Cerebellar nuclear complex (tissue), 1 donor: ENCODE data around the gene TTLL12.
"Not testable (repeated sequence)": the region's sequence is repeated elsewhere in the genome, so short reads cannot be mapped to it uniquely, and the experiment has no call there.

Experiments used
- DNase-seq, 2 experiments: peaks; one replicate each; lab custom pipeline; 2025; lab: John Stamatoyannopoulos, UW

TTLL12 gene

DNA sequence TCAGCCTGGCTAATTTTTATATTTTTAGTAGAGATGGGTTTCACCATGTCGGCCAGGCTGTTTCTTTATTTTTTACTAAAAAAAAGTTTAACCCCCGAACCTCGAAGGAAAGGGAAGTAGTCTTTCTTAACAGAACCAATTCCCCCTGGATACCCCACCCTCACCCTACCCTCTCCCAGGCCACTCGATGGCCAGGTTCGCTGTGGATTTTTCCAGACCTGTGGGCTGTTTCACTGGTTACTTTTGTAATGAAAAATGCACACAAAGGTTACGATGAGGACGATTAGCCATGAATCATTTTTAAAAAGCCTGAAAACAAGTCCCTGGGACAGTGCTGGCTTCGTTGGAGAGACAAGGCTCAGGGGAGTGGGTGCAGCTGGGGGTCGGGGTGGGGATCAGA lies 33.0 kb downstream of the TTLL12 start:
- no peak for DNase-seq

DNA sequence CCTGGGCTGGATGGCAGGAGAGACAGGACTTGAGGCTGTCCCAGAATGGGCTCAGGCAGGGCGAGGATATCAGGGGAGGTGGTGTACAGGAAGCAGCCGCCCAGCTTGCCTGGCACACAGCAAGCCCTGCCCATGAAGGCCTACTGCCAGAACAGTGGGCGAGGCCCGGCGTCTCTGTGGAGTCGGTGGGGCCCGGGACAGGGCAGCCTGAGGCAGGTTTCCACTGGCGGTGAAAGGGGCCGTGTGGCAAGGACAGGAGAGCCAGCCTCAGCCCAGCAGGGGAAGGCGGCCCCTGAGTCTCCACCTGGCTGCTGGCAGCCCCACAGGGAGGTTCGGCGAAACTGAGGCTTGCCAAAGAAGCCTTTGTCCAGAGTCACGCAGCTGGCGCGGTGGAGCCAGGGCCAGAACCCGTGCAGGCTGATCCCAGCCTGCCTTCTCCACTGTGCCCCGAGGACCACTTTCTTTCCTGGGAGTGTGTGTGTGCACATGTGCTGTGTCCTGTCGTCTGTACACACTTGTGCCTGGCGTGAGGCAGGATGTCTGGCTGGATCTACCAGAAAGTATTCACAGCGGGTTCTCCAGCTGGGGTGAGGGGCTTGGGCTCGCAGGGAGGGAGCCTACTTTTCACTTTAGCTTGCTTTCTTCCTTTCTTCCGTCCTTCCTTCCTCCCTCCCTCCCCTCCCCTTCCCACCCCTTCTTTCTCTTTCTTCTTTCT lies 34.4 kb downstream of the TTLL12 start:
- no peak for DNase-seq

DNA sequence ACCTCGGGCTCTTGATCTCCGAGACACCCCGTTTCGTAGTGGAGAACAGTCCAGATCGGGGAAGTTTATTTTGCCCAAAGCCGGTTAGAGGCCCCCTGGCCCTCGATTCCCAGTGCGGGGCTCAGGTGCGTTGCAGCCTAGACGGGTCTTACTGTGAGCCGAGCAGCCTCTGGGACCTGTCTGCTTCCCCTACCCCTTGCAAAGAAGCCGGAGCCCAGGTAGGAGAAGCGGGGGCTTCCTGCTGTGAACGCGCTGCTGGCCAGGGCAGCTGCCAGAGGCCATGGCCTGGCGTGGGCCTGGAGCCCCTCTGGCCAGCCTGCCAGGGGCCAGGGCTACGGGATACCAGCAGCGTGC lies 35.0 kb downstream of the TTLL12 start:
- no peak for DNase-seq

DNA sequence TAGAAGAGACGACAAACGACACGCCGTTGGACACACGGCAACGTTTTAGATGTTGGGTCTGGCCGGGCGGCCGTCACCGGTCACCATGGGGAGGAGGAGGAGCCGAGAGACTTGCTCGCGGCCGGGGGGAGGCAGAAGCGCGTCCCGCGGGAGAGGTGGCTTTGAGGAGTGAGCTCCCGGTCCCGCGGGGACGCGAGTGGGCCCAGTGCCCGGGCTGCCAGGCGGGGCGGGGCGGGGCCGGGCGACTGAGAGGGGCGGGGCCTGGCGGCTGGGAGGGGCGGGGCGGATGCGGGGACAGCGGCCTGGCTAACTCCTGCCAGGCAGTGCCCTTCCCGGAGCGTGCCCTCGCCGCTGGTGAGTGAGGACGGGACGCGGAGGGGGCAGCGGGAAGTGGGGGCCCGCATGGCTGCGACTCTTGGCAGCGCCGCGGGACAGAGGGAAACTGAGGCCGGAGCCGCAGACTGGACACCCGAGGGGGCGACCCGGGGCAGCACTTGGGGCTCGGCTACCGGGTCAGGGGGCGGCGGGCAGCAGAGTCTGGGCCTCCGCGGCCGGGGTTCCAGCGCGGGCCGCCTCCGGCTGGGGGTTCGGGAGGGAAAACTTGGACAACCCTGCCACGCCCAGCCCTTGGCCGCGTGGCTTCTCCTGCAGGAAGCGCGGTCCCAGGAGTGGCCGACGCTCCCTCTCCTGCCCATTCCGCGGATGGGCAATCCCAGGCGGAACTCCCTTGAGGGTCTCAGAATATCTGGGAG lies 35.5 kb downstream of the TTLL12 start, which contains the start of gene TSPO:
TSPO (plus strand) TSS at position 309 of the 752 bp plus-strand sequence. CDS start 7,680 bp downstream, outside the sequence.
- DNase-seq, result no peak

DNA sequence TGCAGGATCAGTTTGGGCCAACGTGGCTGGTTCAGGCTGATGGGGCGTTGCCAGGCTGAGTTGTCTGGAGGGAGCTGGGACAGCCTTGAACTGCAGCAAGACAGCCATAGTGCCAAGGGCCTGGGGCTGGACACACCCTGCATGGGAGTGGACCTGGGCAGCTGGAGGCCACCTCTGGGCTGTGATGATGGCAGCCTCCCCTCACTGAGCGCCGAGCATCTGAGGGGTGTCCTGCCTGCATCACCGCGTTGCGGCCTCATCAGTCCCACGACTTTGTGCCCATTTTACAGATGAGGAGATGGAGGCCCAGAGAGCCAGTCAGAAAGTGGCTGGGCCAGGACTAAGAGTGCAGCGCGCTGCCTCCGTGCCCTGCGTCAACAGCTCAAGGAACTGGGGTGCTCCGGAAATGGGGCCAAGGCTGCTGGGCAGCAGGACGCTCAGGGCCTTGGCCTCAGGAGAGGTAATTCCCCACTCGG lies 36.2 kb downstream of the TTLL12 start:
- DNase-seq, result no peak

DNA sequence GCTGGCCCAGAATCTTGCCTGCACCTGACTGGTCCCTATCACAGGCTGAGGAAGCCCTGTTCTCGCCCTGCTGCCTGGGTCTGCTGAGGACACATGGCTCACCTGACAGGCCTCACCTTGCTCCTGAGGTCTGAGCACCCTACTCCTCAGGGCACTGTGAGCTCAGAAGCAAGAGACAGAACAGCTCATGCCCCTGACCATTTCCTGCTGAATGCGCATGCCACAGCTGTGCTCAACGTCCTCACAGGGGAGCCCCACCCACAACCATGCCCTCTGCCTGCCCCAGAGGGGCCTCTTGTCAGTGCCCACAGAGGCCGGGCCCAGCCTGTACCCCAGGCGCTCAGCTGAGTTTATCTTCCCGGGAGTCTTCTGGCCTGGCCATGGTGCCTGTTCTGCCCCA lies 38.4 kb downstream of the TTLL12 start:
- no peak for DNase-seq

DNA sequence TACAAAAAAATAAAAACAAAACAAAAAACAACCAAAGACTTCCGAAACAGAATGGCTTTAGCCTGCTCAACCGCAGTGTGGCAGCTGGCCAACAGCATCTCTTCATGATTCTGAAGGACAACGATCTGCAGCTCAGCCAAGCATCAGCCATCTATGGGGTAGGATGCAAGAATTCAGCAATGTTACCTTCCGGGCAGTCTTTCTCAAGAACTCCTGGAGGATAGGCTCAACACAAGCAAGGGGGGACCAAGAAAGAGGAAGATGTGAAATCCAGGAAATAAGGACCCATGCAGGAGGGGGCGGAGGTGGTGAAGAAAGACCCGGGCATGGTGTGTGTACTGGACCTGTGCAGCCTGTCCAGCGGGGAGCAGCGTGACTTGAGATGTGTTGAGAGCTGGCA lies 39.1 kb downstream of the TTLL12 start:
- DNase-seq, result no peak

DNA sequence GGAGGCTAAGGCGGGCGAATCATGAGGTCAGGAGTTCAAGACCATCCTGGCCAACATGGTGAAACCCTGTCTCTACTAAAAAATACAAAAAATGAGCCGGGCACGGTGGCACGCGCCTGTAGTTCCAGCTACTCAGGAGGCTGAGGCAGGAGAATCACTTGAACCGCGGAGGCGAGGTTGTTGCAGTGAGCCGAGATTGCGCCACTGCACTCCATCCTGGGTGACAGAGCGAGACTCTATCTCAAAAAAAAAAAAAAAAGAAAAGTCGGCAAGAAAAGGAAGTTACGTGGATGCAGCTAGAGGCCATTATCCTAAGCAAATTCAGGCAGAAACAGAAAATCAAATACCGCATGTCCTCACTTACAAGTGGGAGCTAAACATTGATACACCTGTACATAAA lies 40.6 kb downstream of the TTLL12 start:
- not testable (repeated sequence) for DNase-seq

DNA sequence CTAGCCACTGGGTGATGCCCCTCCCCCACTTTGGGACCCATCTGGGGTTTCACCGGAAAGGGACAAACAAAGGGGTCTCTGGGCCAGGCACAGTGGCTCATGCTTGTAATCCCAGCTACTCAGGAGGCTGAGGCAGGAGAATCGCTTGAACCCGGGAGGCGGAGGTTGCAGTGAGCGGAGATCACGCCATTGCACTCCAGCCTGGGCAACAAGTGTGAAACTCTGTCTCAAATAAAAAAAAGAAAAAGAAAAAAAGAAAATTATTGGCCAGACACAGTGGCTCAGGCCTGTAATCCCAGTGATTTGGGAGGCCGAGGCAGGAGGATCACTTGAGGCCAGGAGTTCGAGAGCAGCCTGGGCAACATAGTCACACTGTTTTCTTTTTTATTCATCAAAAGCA lies 41.6 kb downstream of the TTLL12 start:
- not testable (repeated sequence) for DNase-seq

DNA sequence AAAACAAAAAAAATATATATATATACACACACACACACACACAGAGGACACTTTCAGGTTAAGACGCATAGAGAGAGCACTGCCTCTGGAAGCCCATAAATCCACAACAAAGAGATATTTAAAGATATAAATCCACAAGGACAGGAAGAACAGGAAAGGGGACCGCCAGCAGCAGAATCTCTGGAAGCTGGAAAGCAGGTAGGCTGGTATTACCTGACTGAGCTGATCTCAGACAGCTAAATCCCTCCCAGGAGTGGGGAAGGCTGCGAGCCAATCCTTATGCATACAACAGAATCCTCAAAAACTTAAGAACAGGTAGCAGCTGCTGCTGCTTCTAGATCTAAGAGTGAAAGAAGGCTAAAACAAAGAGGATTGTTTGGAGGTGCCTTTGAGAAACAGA lies 42.0 kb downstream of the TTLL12 start:
- no peak for DNase-seq

DNA sequence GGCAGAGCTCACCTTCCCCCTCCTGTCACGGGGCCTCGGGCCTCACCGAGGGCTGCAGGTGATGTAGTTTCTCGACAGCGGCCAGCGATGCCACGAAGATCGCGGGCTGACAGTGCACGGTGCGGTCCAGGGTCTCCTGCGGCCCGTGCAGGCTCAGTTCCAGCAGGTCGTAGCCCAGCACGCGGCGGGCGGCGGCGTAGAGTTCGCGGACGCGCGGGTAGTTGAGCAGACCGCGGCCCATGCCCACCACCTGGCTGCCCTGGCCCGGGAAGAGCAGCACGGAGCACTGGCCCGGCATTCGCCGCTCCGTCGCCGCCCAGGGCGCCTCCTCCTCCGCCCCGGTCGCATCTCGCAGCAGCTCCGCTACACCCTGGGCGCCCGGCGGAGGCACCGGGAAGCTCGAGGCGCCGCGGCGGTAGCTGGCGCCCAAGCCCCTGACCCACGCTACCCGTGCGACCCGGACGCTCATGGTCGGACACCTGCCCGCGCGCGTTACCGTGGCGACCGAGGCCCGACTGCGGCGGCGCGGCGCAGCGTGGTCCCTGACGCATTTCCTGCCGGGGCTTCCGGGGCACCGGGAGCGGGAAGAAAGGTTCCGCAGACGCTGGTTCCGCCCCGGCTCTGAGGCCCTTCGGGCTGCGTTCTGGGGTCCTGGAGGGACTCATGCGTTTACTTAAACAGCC lies 43.9 kb downstream of the TTLL12 start, which contains the start of gene MCAT:
MCAT (minus strand) TSS at position 519 of the 683 bp plus-strand sequence; CDS start at position 469, 50 bp downstream.
- peak in 1 of 2 experiments; percentile 27 for DNase-seq

DNA sequence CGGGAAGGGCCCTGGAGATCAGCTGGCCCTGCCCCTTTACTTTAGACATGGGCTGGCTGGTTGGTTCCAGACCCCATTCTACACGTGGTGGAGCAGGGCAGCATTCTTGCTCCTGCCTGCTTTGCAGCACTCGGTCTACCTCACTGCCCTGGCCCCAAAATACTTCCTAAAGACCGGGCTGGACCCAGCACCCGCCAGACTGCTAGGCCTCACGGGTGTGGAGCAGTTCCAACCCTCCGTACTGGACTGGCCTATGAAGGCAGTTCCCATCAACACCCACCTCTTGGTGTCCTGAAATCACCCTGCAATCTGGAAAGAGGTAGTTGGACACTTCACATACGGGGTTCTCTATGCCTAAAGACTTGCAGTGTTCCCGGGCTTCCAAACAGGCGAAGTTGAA lies 50.1 kb downstream of the TTLL12 start:
- DNase-seq, result no peak

DNA sequence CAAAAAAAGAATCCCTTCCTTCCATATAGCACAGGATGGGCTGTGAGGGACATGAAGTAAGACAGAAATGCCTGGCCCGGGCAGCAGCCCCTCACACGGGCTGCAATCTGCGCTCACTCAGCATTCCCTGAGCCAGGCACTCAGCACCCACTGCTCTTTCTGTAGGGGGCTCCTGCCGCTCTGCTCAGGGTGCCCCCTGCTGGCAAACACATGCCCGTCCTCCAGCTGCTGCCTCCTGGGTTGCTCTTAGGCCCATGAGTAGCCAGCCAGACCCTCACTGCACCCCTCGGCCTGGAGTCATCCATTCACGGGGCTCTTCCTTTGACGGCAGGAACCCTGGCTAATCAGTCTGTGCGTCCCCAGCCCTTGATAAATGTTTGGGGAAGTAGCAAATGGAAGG lies 50.7 kb downstream of the TTLL12 start:
- DNase-seq, result no peak

DNA sequence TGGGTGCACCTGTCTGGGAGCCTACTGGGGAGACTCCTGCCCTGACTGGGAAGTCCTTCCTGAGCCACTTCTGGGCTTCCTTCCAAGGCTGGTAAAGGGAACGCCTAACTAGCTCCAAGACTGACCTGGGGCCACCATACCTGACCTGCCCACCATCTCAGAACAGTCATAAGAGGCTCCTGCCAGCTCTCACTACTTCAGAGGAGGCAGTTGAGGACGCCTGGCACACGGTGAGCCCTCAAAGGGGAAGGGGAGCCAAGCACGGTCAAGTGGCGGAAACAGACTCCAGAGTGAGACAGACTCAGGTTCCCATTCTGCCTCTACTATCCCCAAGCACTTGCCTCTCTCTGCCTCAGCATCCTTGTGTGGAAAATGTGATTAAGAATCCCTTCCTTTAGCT lies 51.4 kb downstream of the TTLL12 start:
- no peak for DNase-seq

DNA sequence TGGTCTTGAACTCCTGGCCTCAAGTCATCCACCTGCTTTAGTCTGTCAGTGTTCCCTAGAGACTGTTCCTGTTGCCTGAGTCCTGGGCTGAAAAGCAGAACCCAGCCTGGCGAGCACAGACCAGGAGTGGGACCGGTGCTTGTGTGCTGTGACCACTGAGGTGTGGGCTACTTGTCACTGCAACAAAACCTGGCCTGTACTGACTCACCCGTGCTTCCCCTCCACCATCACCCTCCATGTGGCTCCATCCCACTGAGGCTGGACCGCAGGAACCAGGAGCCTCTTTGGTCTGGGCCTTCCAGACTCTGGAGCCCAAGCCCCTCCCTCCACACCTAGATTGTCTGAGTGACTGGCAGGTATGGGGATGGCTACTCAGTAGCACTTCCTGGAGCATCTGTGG lies 52.4 kb downstream of the TTLL12 start:
- DNase-seq, result no peak

DNA sequence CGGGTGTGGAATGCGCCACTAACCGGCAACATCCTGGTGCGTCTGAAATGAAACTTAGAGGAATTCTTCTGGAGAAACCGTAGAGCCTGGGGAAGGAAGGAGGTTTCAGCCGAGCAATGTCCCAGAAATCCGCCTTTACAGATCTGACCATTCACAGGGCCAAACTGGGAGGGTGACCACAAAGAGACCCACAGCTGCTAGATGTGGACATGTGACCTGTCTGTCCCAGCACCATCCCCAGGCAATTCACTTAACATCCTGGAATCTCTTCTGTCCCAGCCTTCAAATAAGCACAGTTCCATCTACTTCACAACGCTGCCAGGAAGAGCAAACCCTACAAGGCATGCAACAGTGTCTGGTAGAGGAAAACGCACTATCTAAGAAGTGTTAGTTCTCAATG lies 53.5 kb downstream of the TTLL12 start:
- DNase-seq, result no peak

DNA sequence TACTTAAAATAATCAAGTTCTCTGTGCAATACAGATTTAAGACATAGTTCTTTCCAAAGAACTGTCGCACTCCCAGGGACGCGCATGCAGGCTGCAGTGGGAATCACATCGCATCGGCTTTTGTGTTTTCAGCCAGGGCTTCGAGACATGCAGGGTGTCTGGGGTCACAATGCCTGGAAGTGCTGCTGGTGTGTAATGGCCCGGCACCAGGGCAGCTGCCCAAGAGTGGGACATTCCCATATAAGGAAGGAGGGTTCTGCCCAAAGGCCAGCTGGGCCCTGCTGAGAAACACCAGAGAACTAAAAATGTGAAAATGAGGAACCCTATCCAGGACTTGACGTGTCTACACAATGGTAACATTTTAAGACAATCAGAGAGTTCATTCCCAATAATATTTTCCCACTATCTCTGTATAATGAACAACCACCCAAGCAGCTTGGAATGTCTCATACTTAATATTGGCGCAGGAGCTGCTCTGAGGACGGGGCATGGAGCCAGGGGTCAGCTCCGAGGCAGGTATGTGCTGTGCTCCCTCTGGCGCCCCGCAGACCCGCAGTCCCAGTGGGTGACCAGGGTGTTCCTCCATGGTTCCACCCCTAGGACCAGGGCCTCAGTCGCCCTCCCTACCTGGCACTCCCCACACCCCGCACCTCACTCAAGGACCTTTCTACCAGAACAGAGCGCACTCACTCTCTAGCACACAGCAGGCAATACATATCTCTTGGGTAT lies 55.0 kb downstream of the TTLL12 start:
- no peak for DNase-seq

DNA sequence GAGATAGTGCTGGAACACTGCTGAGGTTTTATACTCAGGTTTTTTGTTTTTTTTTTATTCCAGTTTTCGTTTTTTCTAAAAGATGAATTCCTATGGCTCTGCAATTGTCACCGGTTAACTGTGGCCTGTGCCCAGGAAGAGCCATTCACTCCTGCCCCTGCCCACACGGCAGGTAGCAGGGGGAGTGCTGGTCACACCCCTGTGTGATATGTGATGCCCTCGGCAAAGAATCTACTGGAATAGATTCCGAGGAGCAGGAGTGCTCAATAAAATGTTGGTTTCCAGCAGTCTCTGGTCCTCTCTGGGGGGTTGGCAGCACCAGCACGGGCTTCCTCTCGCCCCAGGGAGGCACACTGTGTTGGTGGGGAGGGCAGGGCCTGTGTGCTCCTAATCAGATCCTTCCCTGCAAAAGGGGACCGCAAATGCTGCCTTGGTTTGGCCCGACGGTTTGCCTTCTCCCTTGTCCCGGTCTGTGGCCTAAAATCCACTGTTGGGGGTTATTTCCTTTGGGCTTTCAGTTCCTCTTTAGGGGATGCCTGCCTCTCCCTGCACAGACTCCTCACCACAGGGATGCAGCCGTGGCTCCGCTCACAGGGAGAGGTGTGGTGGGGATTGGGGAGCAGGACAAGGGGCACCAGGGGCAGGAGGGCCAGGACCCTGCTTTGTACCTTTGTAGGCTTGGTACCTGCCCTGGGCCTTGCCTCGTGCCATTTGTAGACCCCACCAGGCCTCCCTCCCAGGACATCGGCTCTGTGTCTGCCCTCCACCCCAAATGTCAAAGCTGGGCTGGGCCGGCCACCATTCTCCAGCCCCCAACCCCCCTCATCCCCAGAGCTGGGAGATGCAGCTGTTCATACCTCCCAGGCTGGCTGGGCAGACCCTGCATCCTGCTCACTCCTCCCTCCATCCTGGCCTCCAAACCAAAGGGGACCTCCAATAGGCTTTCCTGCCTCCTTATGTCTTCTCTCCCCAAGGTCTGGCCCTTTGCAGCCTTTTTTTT lies 57.2 kb downstream of the TTLL12 start:
- DNase-seq, result no peak

DNA sequence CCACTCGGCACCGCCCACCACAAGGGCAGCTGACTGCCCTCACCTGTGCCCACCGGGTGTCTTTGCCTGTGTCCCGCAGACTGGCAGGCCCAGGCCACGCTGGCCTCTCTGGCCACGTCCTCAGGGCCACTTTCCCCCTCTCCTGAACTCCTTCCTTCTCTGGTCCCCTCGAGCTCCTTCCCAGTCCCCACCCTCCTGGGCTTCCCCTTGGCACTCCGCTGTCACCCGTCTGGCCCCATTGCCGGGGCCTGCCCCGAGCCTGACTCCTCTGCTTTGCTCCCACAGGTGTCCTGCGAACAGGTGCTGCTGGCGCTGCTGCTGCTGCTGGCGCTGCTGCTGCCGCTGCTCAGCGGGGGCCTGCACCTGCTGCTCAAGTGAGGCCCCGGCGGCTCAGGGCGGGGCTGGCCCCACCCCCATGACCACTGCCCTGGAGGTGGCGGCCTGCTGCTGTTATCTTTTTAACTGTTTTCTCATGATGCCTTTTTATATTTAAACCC lies 58.0 kb downstream of the TTLL12 start:
- no peak for DNase-seq

DNA sequence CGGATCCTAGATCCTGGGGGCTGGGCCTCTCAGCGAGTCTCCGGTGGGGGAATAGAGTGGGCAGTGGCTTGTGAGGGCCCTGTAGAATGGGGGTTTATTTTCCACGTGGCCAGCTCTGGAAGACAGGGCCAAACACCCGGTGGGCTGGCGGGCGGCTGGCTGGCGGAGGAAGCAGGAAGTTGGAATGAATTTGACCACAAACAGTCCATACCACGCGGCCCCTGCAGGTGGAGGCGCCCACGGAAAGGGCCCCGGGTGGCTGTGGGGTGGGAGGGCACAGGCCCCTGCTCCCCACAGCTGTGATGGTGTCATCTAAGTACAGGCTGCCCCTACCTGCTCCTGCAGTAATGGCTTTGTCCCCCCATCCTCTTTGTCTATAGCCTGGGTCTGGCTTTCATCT lies 58.8 kb downstream of the TTLL12 start:
- DNase-seq, result no peak
